ENCODE data around the gene PROC.

Gene PROC

DNA sequence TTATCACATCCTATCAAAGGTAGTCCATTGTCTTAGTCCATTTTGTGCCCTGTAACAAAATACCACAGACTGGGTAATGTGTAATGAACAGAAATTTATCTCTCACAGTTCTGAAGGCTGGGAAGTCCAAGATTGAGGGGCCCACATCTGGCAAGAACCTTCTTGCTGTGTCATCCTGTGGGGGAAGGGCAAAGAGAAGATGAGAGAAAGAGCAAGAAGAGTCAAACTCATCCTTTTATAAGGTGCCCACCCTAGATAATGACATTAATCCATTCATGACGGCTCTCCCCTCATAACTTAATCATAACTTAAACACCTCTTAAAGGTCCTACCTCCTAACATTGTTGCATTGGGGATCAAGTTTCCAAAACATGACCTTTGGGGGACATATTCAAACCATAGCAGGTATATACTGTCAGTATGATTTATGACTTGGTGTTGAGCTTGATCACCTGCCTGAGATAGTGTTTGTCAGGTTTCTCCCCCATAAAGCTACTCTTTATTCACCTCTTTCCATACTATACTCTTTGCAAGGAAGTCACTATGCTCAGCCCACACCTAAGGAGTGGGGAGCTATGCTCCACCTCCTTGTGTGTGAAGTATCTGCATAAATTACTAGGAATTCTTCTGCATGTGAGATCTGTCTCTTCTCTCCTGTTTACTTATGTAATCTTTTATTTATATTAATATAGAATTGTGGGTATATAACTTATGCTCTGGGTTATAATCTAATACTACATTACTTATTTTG is 25.2 kb upstream of the PROC start:
- no peak for DNase-seq (ENCODE audit: low read depth)
- TF ChIP-seq CTCF (IDR thresholded peaks at IDR 0.05; ENCODE audit: low read depth, low read length, missing control alignments): no peak

DNA sequence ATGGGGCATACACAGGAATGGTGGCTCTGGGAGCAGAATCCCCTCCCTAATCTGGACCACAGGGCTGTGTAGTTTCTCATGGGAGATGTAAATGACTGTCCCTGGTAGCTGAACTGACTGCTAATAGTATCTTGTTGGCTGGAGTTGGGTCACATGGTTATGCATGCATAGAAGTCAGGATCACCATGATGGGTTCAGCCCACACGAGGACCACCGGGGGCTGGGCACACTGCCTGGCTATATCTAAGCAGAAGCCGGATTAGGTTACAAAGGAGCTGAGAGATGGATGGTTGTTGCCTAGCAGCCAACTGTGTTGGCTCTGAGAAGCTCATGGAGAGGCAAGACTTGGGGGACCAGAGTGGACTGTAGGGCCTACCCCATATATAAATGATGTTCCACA is 23.7 kb upstream of the PROC start:
- no peak for TF ChIP-seq CTCF (IDR thresholded peaks at IDR 0.05; ENCODE audit: low read depth, low read length, missing control alignments)
- no peak overlapping the region for H3K4me3 ChIP-seq (ENCODE audit: low read depth, low read length)
- no peak for DNase-seq (ENCODE audit: low read depth)

More for the DNA sequence above, 25.2 kb upstream of the PROC start:
- H3K4me3 ChIP-seq (ENCODE audit: low read depth, low read length): no peak overlapping the region

DNA sequence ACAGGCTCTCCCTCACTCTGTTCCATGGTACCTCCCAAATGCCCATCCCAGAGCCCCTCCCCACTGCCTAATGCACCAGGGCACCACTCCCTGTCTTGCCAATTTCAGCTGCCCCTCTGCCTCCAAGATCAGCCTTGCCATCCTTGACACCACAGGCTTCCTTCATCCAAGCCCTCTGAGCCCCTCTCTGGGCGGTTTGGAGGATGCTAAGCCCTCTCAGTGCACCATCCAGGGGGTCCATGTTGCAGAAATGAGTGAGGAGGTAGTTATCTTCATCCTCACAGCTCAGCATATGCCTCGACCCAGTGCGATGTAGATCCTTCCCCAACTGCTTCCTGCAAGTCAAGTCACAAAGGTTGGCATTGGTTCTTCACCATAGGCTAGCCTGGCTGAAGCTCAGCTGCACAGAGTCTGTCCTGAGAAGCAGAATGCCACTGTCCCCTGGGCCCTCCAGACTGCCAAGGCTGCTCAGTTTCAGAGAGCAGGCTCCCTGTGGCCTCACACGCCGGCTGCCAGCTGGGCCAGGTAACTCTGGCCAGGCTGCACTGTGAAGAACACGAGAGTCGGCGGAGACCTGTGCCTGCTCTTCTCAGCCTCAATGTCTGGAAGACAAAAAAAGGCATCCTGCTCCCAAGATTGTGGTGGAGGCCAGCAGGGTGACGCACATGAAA is 20.5 kb upstream of the PROC start:
- TF ChIP-seq CTCF (IDR thresholded peaks at IDR 0.05; ENCODE audit: low read depth, low read length, missing control alignments): no peak
- no peak for DNase-seq (ENCODE audit: low read depth)

DNA sequence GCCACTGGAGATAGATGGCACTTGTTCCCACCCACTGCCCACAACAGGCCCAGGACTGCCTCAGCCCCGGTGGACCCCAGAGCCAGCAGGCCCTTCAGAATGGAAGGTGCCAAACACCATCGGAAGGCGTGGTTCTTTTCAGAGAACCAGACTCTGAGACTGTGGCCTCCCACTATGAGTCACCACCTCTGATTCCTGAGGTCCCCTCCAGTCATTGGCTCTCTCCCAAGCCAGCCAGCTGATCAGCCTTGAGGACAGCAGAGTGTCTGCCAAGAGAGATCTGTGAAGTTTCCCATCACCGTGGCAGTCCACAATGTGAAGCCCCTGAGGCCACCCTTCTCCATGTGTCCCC is 20.0 kb upstream of the PROC start:
- H3K4me3 ChIP-seq (ENCODE audit: low read depth, low read length): no peak overlapping the region
- no peak for TF ChIP-seq CTCF (IDR thresholded peaks at IDR 0.05; ENCODE audit: low read depth, low read length, missing control alignments)
- DNase-seq (ENCODE audit: low read depth): no peak

More for the DNA sequence above, 20.5 kb upstream of the PROC start:
- H3K4me3 ChIP-seq (ENCODE audit: low read depth, low read length): no peak overlapping the region

DNA sequence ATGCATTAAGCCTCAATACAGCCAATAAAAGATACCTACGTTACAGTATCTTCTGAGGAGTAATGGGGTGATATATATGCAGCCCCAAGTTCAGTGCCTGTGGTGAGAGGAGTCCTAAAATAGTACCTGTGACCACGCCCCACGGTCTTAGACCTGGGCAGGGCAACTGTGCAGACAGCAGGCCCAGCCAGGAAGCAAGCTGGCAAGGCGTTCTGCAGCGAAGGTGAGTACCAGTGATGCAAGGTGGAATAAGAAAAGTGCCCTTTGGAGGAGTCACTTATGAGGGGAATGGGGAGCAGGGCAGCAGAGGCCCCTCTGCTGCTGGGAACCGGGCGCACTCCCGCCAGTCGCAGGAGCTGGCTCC is 17.7 kb upstream of the PROC start:
- H3K4me3 ChIP-seq (ENCODE audit: low read depth, low read length): no peak overlapping the region
- DNase-seq (ENCODE audit: low read depth): no peak
- no peak for TF ChIP-seq CTCF (IDR thresholded peaks at IDR 0.05; ENCODE audit: low read depth, low read length, missing control alignments)

DNA sequence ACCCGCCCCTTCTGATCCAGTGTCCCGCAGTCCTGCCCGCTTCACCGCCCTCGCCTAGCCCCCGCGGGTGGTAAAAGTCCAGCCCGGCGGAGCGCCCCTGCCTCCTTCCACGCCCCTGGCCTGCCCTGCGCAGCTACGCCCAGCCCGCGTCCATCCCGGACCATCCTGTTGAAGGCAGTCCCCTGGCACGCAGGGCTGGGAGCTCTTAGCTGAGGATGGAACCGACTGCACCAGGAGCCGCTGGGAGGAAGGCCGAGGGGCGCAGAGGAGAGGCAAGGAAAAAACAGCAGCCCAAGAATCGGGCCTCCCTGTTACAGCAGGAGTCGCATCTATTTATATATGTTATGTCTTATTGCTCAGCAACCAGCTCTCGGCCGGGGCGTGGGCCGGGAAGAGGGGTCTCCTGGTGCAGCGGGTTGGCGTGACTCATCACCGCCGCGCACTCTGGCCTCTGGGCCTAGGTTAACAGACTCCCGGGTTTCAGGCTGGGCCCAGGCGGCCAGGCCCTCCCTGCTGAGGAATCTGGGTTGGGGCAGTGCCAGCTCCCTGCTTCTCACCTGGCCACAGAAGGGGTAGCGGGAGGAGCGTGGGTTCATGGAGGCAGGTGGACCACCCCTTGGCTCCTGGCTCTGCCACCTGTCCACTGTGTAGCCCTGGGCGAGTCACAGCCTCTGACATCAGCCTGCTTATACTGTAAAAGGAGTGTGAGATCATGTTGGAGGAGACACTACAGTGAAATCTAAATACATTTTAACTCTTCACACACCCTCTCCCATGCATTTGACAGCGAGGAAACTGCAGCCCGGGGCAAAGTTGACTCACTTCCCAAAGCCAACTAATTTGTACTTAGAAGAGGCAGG is 17.1 kb upstream of the PROC start:
- no peak overlapping the region for H3K4me3 ChIP-seq (ENCODE audit: low read depth, low read length)
- DNase-seq (ENCODE audit: low read depth): no peak
- no peak for TF ChIP-seq CTCF (IDR thresholded peaks at IDR 0.05; ENCODE audit: low read depth, low read length, missing control alignments)
